Endothelial cell (in vitro differentiated cells): Measurements from ENCODE around the gene TIMM22. TPM values are rescaled to one million over a fixed set of nuclear protein-coding genes. Genes with fewer than 3 reads are reported as not detected.
"Not testable (repeated sequence)": the region's sequence is repeated elsewhere in the genome, so short reads cannot be mapped to it uniquely, and the experiment has no call there.

Source experiments
- DNase-seq: peaks from one replicate; pipeline ENCODE4 v3.0.0; 2021; ENCODE audit warnings: low spot score
- H3K27ac Mint-ChIP-seq: one replicate; pipeline ENCODE4 v1.8.0; 2021; ENCODE audit warnings: mixed read lengths, inconsistent platforms; ENCODE audit not compliant: unreplicated experiment
- H3K27me3 Mint-ChIP-seq: one replicate; pipeline ENCODE4 v1.8.0; 2021; ENCODE audit warnings: mild to moderate bottlenecking, moderate library complexity, mixed read lengths, inconsistent platforms; ENCODE audit not compliant: unreplicated experiment
- H3K36me3 Mint-ChIP-seq: one replicate; pipeline ENCODE4 v1.8.0; 2021; ENCODE audit warnings: mild to moderate bottlenecking, low read depth, mixed read lengths, inconsistent platforms; ENCODE audit not compliant: unreplicated experiment
- H3K4me1 Mint-ChIP-seq: one replicate; pipeline ENCODE4 v1.8.0; 2021; ENCODE audit warnings: mild to moderate bottlenecking, mixed read lengths, inconsistent platforms; ENCODE audit not compliant: unreplicated experiment
- H3K4me3 Mint-ChIP-seq: one replicate; pipeline ENCODE4 v1.8.0; 2021; ENCODE audit warnings: mild to moderate bottlenecking, mixed read lengths, inconsistent platforms; ENCODE audit not compliant: unreplicated experiment
- H3K9me3 Mint-ChIP-seq: one replicate; pipeline ENCODE4 v1.8.0; 2021; ENCODE audit warnings: mixed read lengths, inconsistent platforms; ENCODE audit not compliant: unreplicated experiment
- CTCF ChIP-seq: fragments of 200-600 bp; sonication (generic); IDR thresholded peaks from one replicate; pipeline ENCODE4 v1.5.0; 2021; ENCODE audit warnings: antibody characterized with exemption; ENCODE audit not compliant: unreplicated experiment
- total RNA-seq: library from RNA; stranded (reverse); fragmentation: NEBNext Ultra II Directional; extraction: Animal tissue kit (Norgen Biotek cat#: 25700); gene quantifications from one replicate; pipeline ENCODE4 v1.2.1, GENCODE V29; 2021; ENCODE audit not compliant: unreplicated experiment

Gene TIMM22
- total RNA-seq, 1 donor from 2014 or later = 17.1 TPM

- H3K9me3 Mint-ChIP-seq = no peaks in the 10 kb centered on the region
- H3K4me3 Mint-ChIP-seq = no peak overlapping the region
- H3K36me3 Mint-ChIP-seq = peaks cover 4% of the 10 kb centered on the region
- no peak overlapping the region for H3K27ac Mint-ChIP-seq
- no peak for DNase-seq
- no peak for TF ChIP-seq CTCF
- H3K27me3 Mint-ChIP-seq = peaks cover 4% of the 10 kb centered on the region
- H3K4me1 Mint-ChIP-seq = peaks cover 20% of the 10 kb centered on the region
Observed at GRCh38 chr17:973053-973452, 23.9 kb upstream of the TIMM22 start.

- H3K27me3 Mint-ChIP-seq, H3K4me3 Mint-ChIP-seq, DNase-seq, H3K9me3 Mint-ChIP-seq, H3K36me3 Mint-ChIP-seq, H3K27ac Mint-ChIP-seq: not testable (repeated sequence)
- H3K4me1 Mint-ChIP-seq = peaks cover 23% of the 10 kb centered on the region
Observed at GRCh38 chr17:974778-975177, 22.2 kb upstream of the TIMM22 start.

GRCh38 chr17:975371-975915, 21.5 kb upstream of the TIMM22 start:
- Mint-ChIP-seq H3K27me3 (peaks cover 4% of the 10 kb centered on the region), H3K27ac (no peak overlapping the region), H3K9me3 (no peaks in the 10 kb centered on the region), H3K36me3 (peaks cover 4% of the 10 kb centered on the region), H3K4me1 (peaks cover 27% of the 10 kb centered on the region), H3K4me3 (no peak overlapping the region)
- TF ChIP-seq CTCF = no peak
- DNase-seq = no peak

- no peak for DNase-seq
- Mint-ChIP-seq H3K36me3 (peaks cover 4% of the 10 kb centered on the region), H3K4me3 (no peak overlapping the region), H3K27me3 (peaks cover 4% of the 10 kb centered on the region), H3K27ac (no peak overlapping the region), H3K4me1 (peaks cover 31% of the 10 kb centered on the region), H3K9me3 (no peaks in the 10 kb centered on the region)
- TF ChIP-seq CTCF = no peak
Observed at GRCh38 chr17:976312-976711, 20.6 kb upstream of the TIMM22 start.

GRCh38 chr17:977166-977565, 19.8 kb upstream of the TIMM22 start:
- H3K36me3 Mint-ChIP-seq = peaks cover 4% of the 10 kb centered on the region
- no peak for TF ChIP-seq CTCF
- no peak for DNase-seq
- peak overlapping the region; percentile 98 for H3K4me3 Mint-ChIP-seq
- H3K27me3 Mint-ChIP-seq = peaks cover 6% of the 10 kb centered on the region
- H3K9me3 Mint-ChIP-seq = no peaks in the 10 kb centered on the region
- peaks cover 31% of the 10 kb centered on the region for H3K4me1 Mint-ChIP-seq
- no peak overlapping the region for H3K27ac Mint-ChIP-seq
